Activated T-cell treated with anti-CD3 and anti-CD28 coated beads, Interleukin-2, amount 50 U/mL, for 4 hours (primary cell): Measurements from ENCODE around the gene AVPR1B. TPM values are rescaled to one million over a fixed set of nuclear protein-coding genes. Genes with fewer than 3 reads are reported as not detected.

ENCODE experiments used
- ATAC-seq, 2 donors: fragments of 200-7000 bp; cut with Tn5 transposase; one replicate each; pipeline ENCODE4 v1.10.0; 2021
- DNase-seq: peaks from one replicate; pipeline ENCODE4 v3.0.0-alpha.2; 2020
- H3K27me3 Mint-ChIP-seq: one replicate; pipeline ENCODE4 v1.8.0; 2021; ENCODE audit warnings: low read depth, mixed read lengths
- H3K36me3 Mint-ChIP-seq: one replicate; pipeline ENCODE4 v1.8.0; 2022; ENCODE audit warnings: mixed read lengths; ENCODE audit not compliant: insufficient read depth
- H3K4me1 Mint-ChIP-seq: one replicate; pipeline ENCODE4 v1.8.0; 2021; ENCODE audit warnings: low read depth, mixed read lengths
- H3K4me3 Mint-ChIP-seq: one replicate; pipeline ENCODE4 v1.8.0; 2021; ENCODE audit warnings: mild to moderate bottlenecking, moderate library complexity, mixed read lengths
- H3K9me3 Mint-ChIP-seq: one replicate; pipeline ENCODE4 v1.8.0; 2021; ENCODE audit warnings: mixed read lengths
- total RNA-seq, 3 donors: library from RNA; stranded (reverse); gene quantifications; one replicate each; pipeline ENCODE4 v1.2.1, GENCODE V29; 2021

Gene AVPR1B
- total RNA-seq, 3 donors from 2014 or later: not detected

DNA sequence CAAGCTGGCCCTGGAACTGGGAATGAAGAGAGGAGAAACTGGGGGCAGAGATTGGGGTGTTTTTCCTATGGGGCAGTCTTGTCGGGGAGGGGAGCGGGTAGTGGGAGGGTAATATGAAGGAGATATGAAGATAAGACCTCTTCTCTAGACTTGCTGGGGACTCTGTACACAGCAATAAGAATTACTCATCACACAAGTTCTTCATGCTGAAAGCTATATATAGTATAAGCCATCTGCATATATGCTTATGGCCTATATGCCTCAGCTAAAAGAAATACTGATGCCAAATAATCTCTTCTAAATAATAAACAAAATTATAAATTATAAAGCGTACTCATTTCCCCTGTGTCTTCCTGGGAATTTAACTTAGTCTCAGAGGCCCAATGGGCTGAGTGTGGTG lies 56.3 kb downstream of the AVPR1B start:
- H3K36me3 Mint-ChIP-seq: peaks cover 2% of the 10 kb centered on the region
- ATAC-seq: no peak

More for the DNA sequence above, 56.3 kb downstream of the AVPR1B start:
- no peaks in the 10 kb centered on the region for H3K4me1 Mint-ChIP-seq
- no peak for DNase-seq
- H3K27me3 Mint-ChIP-seq: no peaks in the 10 kb centered on the region
- H3K4me3 Mint-ChIP-seq: no peak overlapping the region
- peaks cover 4% of the 10 kb centered on the region for H3K9me3 Mint-ChIP-seq

Other genes with a start within 250 kb of the AVPR1B start
- gene SLC26A9, start 173.9 kb downstream of the AVPR1B start, total RNA-seq: not detected
- gene RAB7B, start 114.0 kb downstream of the AVPR1B start, total RNA-seq: under 1 TPM in 2 of 3 donors, not detected in 1; 0.05 to 0.24 TPM
- gene CTSE, start 93.5 kb downstream of the AVPR1B start, total RNA-seq: under 1 TPM in 1 of 3 donors, not detected in 2; 0.32 TPM
- not detected for gene RHEX, start 64.2 kb downstream of the AVPR1B start, total RNA-seq
- gene FAM72A, start 85.5 kb upstream of the AVPR1B start, total RNA-seq: 1 to 10 TPM; 5.4 to 6.3 (median 5.4) TPM
- gene SRGAP2, start 86.2 kb upstream of the AVPR1B start, total RNA-seq: 10 to 100 TPM; 16.5 to 25.1 (median 23.3) TPM